ENCODE measurements around the gene SLC1A2.

DNA sequence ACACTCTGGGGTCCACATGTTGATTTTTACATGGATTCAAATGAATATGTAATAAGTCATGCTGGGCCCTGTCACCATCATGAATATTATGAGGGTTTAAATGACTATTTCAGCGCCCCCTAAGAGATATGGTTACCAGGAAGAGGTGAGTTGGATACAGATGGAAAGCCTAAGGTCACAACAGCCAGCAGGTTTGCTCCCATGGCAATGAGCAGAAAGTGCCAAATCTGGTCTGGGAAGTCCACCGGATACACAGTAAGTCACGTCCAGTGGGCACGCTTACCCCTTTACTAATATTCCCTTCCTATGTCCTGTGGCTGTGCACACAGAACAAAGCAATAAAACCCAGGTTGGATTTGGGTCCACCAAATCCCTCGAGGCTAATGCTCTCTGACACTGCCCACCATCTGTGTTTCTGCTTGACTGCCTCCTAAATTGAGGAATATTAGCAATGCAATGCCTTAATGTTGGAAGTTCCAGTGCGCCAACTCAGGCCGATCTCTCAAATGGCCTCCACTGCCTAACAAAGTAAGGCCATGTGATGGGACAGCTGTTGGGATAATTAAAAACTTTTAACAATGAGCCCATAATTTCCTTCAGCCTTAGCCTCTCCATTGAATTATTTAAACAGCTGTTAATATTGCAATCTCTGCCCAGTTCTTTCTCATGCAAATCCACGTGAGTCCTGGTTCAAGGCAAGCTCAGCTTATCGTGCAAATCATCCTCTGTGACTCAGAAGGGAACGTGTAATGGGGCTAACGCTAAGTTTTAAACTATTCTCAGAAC, 97.6 kb downstream of the SLC1A2 start:
- TF ChIP-seq, protein P1, sequence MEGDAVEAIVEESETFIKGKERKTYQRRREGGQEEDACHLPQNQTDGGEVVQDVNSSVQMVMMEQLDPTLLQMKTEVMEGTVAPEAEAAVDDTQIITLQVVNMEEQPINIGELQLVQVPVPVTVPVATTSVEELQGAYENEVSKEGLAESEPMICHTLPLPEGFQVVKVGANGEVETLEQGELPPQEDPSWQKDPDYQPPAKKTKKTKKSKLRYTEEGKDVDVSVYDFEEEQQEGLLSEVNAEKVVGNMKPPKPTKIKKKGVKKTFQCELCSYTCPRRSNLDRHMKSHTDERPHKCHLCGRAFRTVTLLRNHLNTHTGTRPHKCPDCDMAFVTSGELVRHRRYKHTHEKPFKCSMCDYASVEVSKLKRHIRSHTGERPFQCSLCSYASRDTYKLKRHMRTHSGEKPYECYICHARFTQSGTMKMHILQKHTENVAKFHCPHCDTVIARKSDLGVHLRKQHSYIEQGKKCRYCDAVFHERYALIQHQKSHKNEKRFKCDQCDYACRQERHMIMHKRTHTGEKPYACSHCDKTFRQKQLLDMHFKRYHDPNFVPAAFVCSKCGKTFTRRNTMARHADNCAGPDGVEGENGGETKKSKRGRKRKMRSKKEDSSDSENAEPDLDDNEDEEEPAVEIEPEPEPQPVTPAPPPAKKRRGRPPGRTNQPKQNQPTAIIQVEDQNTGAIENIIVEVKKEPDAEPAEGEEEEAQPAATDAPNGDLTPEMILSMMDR (IDR thresholded peaks at IDR 0.05; ENCODE audit: insufficient read depth, low read depth, low read length): no peak
- no peak for TF ChIP-seq EZH2 (IDR thresholded peaks at IDR 0.05; ENCODE audit: insufficient read depth, low read length)
